Stimulated activated CD4-positive, alpha-beta T cell treated with anti-CD3 and anti-CD28 coated beads, TNF-alpha, amount 100 ng/mL, for 4 hours (primary cell): Measurements from ENCODE around the gene BCORL1.
A peak's percentile ranks its signal among the peaks of the same experiment; 100 is the strongest.

Experiments used
- DNase-seq, 3 experiments: peaks; one replicate each; pipeline ENCODE4 v3.0.0-alpha.2; 2020; ENCODE audit warnings: low read depth in 3 of 3

Gene BCORL1

DNA sequence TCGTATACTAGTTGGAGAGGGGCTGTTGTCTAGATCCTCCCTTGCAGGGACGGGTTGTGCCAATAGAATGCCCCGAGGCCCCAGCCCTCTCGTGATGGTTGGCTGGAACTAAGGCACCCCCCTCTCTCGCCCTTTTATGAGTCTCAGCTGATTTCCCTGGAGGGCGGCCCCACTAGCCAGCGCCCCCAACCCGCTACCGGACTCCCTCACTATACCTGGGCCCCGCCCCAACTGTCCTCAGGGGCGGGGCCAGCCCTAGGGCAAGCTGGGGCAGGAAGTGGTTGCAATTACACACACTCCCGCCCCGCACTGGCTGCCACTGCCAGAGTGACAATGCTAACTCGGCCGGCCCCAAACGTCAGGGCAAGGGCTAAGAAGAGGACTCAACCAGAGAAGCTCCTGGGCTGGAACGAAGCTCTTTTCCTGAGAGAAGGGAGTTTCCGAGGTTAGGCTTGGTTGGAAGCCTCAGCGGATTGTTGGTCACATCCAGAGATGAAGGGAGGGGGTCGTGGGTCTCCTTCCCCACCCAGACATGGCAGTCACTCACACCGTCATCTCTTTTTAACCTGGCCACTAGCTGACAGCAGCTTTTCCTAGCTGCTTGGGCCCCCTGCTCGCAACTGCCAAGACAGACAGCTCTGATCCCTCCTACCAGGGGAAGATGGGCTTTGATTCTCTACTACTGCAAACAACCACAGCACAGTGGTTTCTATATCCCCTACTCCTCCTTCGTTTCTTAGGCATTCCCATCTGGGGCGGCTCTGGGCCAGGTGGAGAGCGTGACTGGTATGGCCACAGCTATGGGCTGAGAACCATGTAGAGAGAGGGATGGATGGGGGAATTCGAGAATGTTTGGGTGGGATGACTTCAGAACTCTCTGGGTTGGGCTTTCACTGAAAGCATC is 21.0 kb upstream of the BCORL1 start:
- DNase-seq: peak in 1 of 3 experiments; percentile 26

DNA sequence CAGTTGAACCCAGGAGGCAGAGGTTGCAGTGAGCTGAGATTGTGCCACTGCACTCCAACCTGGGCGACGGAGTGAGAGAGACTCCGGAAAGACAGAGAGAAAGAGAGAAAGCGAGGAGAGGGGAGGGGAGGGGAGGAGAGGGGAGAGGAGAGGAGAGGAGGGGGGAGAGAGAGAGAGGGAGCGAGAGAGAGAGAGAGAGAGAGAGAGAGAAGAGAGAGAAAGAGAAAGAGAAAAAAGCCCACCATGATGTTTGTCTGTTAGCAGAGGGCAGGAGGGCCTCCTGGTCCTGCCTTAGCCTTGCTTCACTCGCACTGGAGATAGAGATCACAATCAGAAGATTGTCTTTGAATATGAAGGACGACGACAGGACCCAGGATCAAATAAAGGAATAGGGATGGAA is 18.7 kb upstream of the BCORL1 start:
- DNase-seq: no peak

DNA sequence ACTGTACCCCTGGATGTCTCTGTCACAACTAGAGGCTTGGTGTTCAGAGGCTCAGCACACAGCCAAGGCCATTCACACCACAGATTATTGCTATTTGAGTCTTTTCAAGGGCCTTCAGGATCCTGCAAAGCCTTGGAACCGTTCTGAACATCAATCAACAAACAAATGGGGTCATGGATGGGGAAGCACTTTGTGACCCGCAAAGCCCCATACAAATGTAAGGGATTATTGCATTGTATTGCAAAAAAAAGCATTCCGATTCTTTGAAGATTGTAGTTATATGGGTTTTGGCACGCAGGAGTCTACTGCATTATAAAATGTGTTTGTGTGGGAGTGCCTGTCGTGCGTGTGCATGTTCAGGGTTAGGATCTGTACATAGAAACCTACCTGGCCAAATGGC is 17.3 kb upstream of the BCORL1 start:
- no peak for DNase-seq

DNA sequence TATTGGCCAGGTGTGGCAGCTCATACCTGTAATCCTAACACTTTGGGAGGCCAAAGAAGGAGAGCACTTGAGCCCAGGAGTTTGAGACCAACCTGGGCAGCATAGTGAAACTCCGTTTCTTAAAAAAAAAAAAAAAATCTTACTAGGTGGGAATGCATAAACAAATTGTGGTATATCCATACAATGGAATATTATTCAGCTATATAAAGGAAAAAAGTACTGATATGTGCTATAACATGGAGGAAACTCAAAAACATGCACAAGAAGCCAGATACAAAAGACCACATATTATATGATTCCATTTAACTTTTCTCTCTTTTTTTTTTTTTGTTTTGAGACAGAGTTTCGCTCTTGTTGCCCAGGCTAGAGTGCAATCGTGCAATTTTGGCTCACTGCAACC is 13.5 kb upstream of the BCORL1 start:
- DNase-seq: no peak

DNA sequence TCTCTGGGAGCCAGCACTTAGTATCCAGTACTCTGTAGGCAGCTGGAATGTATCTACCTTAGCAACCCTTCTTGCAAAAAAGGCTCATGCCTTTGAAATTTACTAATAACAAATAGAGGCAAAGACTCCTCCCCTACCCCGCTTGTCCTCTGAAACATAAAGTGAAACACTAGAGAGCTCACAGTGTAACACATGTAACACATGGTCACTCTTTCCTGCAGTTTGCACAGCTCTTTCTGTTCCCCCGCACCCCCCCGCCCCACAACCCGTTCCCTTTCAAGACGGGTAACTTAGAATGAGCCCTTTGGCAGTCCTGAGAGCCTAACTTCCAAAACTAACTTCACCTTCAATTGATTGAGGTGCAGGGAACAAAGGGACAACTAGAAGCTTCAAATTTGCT is 6.0 kb upstream of the BCORL1 start:
- no peak for DNase-seq

DNA sequence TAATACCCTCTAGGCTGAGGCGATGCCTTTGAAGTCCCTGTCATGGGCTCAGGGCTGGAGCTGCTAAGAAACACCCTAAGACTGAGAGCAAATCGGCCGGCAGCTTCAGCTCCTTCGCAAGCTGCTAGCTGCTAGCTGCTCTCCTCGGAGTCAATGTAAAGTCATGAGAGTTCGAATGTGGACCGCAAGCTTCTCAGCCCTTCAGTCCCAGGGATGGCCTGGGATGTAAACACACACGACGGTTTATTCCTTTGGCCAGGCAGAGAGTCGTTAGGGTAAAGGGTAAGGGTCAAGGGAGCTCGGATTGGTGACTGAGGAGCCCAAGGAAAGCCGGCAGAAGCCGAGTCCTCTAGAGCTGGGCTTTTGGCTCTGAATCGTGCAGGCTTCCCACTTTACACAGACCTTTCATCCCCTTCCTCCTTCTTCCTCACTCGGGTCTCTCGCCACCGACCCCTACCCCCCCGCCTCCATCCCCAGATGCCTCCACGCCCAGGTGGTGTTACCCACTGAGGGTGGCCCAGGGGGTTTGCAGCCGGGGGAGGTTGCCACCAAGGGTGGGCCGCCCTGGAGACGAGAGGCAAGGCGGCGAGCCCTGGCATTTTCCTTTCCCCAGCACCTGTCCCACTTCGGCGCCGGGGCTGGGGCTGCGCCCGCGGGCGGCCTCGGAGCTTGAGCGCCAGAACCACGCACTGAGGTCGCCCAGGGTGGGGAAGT is 3.1 kb upstream of the BCORL1 start:
- DNase-seq: no peak

DNA sequence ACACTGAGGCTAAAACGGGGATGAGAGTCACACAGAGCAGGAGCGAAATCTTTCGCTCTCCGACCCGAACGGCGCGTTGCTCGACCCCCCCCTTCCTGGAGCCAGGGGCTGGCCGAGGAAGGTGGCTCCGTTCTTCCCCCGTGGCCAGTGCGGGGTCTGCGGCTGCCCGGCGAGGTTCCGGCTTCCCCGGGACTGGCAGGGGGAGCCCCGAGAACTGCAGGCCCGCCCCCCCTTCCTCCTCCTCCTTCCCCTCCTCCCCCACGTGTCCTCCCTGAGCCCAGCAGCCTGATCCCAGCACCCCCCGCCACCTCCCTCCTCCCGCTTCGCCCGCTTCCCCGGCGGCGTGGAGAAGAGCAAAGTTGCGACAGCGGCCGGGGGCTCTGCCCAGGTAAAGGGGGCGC is 2.4 kb upstream of the BCORL1 start:
- DNase-seq: peak in 1 of 3 experiments; percentile 27

DNA sequence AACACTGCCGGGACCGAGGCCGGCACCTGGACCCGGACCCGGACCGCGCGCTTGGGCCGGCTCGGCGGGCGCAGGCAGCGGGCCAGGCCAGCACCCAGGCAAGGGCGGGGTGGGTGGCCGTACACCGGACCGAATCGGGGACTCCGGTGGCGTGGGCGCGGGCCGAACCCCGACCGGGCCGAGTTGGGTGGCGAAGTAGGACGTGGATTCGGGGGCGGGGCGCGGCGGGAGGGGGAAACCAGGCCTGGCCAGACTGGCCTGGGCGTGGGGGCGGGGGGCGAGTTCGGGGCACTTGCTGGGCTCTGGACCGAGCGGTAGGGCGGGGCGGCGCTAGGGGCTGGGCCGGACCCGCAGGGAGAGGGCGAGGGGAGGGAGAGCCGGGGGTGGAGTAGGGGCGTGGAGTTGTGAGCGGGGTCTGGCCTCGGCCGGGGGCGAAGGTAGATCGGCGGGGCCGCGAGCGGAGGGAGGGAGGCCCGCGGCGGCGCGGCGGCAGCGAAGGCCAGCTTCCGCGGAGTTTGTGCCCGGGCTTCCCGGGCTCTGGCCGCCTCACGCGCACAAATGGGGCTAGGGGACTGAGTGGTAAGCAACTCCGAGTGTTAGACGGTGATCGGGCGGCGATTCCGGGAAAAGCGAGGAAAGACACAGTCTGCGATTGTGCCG is 1.8 kb upstream of the BCORL1 start:
- peak in 1 of 3 experiments; percentile 8 for DNase-seq

DNA sequence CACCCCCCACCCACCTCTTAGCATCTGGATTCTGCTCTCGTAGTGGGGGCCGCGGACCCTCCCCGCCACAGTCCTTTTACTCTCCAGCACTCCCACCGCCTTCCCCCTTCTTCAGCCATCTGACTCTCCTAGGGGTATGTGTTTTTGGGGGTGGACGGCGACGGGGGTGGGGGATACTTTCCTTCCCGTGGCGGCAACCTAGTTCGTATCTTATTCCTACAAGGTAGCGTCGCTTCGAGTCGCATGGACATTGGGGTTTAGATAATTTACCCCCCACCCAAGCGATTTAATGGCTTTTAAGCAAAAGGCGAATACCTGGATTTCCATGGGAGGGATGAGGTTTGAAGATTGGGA is 1.3 kb upstream of the BCORL1 start:
- DNase-seq: no peak

DNA sequence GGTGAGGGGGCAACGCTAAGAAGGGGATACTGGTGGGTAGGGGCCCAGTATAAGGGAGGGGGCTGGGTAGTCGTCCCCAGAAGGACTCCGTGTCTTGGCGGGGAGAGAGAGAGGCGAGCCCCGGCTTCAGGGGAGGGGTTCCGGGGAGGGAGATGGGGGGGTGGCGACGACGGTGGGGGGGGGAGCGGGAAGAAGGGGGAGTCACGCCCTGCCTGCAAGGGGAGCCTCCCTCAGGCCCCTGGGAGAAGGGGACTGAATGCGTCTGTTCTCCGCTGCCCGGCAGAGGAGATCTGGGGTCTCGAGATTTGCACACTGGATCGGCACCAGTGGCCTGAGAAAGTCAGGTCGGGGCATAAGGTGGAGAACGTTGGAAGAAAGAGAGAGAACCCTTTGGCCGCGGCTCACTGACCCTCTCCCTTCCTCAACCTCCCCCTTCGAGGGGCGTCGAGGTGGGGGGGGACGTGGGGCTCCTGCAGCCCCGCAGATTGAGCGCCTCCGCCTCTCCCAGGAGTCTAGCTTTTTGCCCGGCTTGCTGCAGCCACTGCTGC is 609 bp upstream of the BCORL1 start:
- DNase-seq: no peak

DNA sequence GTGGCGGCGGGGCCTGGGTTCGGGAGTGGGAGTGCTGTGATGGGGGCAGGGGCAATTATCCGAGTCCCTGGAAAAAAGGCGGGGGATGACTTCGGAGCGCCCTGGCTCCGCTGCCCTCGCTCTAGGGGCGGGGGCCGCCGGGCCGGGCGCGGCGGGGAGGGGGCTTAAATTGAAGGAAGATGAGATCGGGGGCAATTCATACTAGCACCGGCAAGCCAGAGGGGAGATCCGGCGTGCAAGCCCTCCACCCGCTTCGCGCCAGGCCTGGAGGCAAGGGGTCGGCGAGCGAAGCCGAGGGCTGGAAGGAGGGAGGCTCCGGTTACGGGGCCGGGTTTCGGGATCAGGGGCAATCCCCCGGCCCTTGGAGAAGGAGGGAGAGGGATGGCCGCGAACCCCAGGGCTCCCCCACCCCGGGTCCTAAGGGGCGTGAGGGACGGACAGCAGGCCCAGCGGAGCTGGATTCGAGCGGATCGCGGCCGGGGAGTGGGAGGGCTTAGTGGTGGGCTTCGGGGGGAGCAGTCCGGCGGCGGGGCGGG is 1.2 kb downstream of the BCORL1 start:
- peak in 1 of 3 experiments; percentile 5 for DNase-seq

DNA sequence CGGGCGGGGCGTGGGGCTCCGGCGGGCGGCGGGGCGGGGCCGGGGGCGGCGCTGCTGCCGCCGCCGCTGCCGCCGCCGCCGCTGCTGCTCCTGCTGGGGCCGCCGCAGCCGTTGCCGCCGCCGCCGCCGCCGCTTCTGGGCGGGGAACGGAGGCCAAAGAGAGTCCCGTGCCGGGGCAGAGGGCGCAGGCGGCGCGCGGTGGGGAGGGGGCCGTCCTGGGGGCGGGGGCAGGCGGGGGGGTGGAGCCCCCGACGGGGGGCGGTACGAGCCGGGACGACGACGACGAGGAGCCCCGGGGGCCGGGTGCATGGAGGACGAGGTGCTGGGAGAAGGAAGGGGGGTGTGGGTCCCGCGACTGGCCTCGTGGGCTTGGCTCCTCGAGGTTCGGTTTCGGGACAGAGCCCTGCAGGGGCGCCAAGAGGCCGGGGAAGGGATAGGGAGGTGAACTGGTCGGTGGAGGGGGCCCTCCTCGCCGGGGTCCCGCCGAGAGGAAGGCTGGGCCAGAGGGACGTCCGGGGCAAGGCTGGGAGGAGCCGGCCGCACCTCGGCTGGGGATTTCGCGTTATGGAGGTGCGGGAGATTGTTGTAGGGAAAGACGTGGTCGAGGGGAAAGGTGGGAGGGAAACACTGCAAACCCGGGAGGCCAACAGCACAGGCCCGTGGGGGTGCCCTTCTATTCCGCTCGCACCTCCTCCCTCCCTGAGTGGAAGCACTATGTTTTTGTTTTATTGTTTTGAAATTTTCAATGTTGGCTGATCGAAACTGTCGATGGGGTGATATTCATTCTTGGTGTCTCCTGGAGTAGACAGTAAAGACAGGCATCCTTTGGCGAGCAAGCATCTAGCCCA is 1.9 kb downstream of the BCORL1 start:
- DNase-seq: peak in 1 of 3 experiments; percentile 5

DNA sequence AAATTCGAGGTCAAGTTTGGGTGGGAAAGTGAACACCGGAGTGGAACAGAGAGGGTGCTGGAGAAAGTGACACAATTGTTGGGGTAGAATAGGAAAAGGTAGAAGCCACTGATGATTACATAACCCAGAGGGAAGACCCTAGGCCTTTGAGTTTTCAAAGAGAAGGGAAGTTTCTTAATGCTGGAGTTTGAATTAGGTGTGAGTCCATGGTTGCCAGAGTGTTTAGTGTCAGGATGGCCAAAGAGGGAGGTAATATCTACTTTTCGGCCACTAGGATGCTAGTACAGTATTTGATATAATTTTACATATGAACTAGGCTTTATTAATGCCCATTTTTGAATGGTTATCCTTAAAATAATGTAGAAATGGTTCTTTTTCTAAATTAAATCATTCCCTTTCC is 5.4 kb downstream of the BCORL1 start:
- DNase-seq: no peak

DNA sequence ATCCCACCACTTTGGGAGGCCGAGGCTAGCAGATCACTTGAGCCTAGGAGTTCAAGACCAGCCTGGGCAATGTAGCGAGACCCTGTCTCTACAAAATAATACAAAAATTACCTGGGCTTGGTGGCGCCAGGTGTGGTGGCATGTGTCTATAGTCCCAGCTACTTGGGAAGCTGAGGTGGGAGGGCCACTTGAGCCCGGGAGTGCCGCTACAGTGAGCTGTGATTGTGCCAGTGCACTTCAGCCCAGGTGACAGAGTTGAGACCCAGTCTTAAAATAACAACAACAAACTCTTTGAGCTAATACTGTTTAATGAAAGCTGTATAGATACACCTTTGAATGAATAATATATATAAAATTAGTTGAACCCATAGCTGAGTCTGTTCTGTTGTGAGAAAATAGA is 9.7 kb downstream of the BCORL1 start:
- no peak for DNase-seq

DNA sequence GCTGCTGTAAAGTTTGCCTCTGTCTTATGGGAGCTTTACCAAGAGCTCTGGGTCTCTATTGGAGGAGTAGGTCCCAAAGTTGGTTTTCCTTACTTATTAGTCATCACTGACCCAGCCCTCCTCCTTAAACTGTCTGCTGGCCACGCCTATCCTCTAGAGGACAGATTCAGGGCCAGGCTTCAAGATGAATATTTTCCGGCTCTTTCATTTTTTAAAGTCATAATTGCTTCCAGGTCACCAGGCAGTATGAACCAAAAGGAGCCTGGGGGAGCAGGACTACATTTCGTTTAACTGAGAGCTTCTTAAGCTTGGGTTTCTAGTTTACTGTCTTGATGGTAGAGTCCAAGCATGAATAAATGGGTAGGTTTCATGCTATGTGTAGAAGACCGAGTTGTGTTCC is 13.7 kb downstream of the BCORL1 start:
- no peak for DNase-seq

DNA sequence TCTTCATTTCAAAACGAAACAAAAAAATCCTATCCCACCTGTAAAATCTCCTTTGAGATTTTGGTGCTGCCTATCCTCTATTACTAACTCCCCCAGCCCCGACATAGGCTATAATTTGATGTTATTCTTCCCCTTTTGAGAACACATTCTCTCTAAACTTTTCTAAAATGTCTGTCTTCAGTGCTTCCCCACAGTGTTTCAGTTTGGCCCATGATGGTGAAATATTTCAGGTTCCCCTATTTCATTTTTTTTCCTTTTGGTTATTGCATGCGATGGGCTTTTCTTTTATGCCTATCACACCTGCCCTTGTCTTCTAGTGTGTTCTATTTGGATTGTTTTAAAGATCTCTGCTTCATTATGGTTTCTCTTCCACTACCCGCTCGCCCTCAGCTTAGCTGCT is 14.7 kb downstream of the BCORL1 start:
- no peak for DNase-seq

DNA sequence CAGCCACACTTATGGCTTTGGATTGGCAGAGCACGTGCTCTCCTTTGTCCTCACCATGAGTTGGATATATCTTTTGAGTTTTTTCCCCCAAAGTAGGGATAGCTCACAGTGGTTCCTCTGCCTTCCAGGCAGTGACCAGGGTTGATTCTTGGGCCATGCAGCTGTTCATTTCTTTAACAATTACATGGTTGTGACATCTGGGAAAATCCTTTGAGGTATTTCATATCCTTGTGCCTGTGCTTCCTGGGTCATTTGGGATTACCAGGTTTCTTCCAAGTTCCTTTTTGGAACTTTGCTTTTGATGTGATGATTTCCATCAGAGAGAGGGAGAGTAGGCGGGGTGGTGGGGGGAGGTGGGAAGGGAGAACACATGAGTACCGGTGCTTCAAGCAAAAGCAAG is 15.6 kb downstream of the BCORL1 start:
- no peak for DNase-seq

DNA sequence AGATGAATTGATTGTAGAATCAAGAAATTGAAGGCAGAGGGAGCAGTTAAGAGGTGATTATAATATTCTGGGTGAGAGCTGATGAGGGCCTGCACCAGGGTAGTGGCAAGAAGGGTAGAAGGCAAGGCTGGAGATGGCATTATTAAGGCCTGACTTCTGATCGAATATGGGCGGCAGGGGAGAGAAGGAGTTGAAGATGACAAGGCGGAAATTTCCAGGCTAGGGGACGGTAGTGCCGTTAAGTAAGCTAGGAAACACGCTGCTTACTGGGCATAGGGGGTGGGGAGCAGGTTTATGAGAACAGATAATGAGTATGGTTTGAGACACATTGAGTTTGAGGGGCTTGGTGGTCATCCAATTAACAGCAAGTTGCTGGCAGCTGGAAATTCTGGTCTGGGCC is 19.5 kb downstream of the BCORL1 start:
- DNase-seq: no peak

DNA sequence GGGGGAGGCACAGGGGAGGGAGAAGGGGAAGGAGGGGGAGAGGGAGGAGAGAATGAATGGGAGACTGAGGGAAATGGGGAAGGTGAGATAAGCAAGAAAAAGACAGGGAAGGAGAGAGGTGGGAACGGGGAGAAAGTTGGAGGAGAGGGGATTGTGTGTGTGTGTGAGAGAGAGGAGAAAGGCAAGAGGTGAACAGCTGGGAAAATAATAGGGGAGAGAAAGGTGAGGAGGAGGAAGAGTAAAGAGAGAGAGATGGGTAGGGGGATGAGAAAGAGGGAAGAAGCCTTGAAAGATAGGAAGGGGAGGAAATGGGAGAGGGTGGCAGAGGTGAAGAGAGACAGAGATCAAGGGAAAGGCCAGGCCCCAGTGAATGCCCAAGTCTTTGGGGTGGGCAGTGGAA is 20.1 kb downstream of the BCORL1 start:
- no peak for DNase-seq

DNA sequence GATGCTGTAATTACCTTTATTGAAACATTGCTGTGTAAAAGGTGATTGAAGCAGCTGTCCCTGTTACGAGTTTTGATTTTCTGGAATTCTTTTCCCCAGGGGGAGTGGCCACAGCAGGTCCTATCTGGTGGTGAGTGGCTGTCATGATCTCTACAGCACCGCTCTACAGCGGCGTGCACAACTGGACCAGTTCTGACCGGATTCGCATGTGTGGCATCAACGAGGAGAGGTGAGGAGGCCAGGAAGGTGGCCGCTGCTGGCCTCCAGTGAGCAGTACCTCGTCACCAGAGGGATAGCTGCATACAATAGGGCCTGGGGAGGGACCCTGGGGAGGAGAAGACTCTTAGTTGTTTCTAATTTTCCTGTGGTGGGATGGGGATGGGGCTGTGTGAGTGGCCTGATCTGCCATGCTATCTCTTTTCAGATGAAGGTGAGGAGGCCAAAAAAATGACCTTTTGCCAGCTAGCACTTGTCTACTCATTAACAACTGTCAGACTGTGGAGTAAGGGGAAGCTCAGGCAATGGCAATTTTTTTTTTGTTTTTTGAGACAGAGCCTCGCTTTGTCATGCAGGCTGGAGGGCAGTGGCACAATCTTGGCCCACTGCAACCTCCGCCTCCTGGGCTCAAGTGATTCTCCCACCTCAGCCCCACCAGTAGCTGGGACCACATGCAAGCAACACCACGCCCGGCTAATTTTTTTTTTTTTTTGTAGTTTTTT is 22.8 kb downstream of the BCORL1 start:
- no peak for DNase-seq
